LNCaP clone FGC (cell line): ENCODE data around the gene SPON1.

Experiments used
- DNase-seq: peaks from one replicate; pipeline ENCODE4 v3.0.0-alpha.2; 2011; ENCODE audit warnings: low read depth
- H3K4me3 ChIP-seq: 2 replicates; pipeline ENCODE4 v1.5.1; 2011; ENCODE audit warnings: mild to moderate bottlenecking, low read depth, low read length, control low read depth
- CTCF ChIP-seq: IDR thresholded peaks from 2 replicates; pipeline ENCODE4 v1.5.1; 2012; ENCODE audit warnings: mild to moderate bottlenecking; ENCODE audit not compliant: control insufficient read depth, insufficient read depth; ENCODE audit errors: extremely low read depth

The SPON1 gene

GRCh38 chr11:14001597-14001996 lies 39.1 kb downstream of the SPON1 start:
- H3K4me3 ChIP-seq, result no peak overlapping the region
- DNase-seq, result no peak
- TF ChIP-seq CTCF, result no peak

GRCh38 chr11:14007566-14007965 lies 45.0 kb downstream of the SPON1 start:
- TF ChIP-seq CTCF, result no peak
- DNase-seq, result no peak
- no peak overlapping the region for H3K4me3 ChIP-seq

GRCh38 chr11:14010665-14011064 lies 48.1 kb downstream of the SPON1 start:
- DNase-seq, result no peak
- no peak overlapping the region for H3K4me3 ChIP-seq
- TF ChIP-seq CTCF, result no peak

- no peak overlapping the region for H3K4me3 ChIP-seq
- TF ChIP-seq CTCF, result no peak
- DNase-seq, result no peak
These were observed 50.3 kb downstream of the SPON1 start for GRCh38 chr11:14012846-14013245.

- DNase-seq, result no peak
- no peak for TF ChIP-seq CTCF
- H3K4me3 ChIP-seq, result no peak overlapping the region
These were observed 53.2 kb downstream of the SPON1 start for GRCh38 chr11:14015711-14016110.

- no peak for TF ChIP-seq CTCF
- no peak for DNase-seq
These were observed 55.9 kb downstream of the SPON1 start for GRCh38 chr11:14018441-14018840.

GRCh38 chr11:14021738-14022137 lies 59.2 kb downstream of the SPON1 start:
- no peak for TF ChIP-seq CTCF
- no peak overlapping the region for H3K4me3 ChIP-seq
- no peak for DNase-seq

More at GRCh38 chr11:14018441-14018840, 55.9 kb downstream of the SPON1 start:
- no peak overlapping the region for H3K4me3 ChIP-seq
